HG02623 (cell line): ENCODE results near the gene RAB35.

Experiments
- ATAC-seq: cut with Tn5 transposase; IDR thresholded peaks from one replicate; pipeline ENCODE4 v1.9.1; 2021; ENCODE audit warnings: moderate library complexity; ENCODE audit not compliant: unreplicated experiment

RAB35 gene

GRCh38 chr12:120134307-120134980 is 17.9 kb upstream of the RAB35 start:
- no peak for ATAC-seq

GRCh38 chr12:120132863-120133385 is 16.4 kb upstream of the RAB35 start:
- ATAC-seq, result peak; percentile 81

- peak; percentile 3 for ATAC-seq
Measured at GRCh38 chr12:120132054-120132836, 15.7 kb upstream of the RAB35 start.

- ATAC-seq, result no peak
Measured at GRCh38 chr12:120131116-120131515, 14.6 kb upstream of the RAB35 start.

- no peak for ATAC-seq
Measured at GRCh38 chr12:120130011-120130410, 13.5 kb upstream of the RAB35 start.

GRCh38 chr12:120126635-120127005 is 10.1 kb upstream of the RAB35 start:
- ATAC-seq, result no peak

- ATAC-seq, result no peak
Measured at GRCh38 chr12:120125792-120126634, 9.5 kb upstream of the RAB35 start.

GRCh38 chr12:120125029-120125428 is 8.5 kb upstream of the RAB35 start:
- no peak for ATAC-seq

GRCh38 chr12:120121766-120122293 is 5.3 kb upstream of the RAB35 start:
- ATAC-seq, result peak; percentile 34

GRCh38 chr12:120121343-120121742 is 4.8 kb upstream of the RAB35 start:
- ATAC-seq, result no peak

- no peak for ATAC-seq
Measured at GRCh38 chr12:120119271-120119973, 2.9 kb upstream of the RAB35 start.

GRCh38 chr12:120118321-120119061 is 1.9 kb upstream of the RAB35 start:
- ATAC-seq, result no peak

- no peak for ATAC-seq
Measured at GRCh38 chr12:120117961-120118320, 1.4 kb upstream of the RAB35 start.

GRCh38 chr12:120116792-120117651 is 469 bp upstream of the RAB35 start:
- peak; percentile 50 for ATAC-seq

GRCh38 chr12:120115692-120116440 is 687 bp downstream of the RAB35 start:
- no peak for ATAC-seq

GRCh38 chr12:120115066-120115465 is 1.5 kb downstream of the RAB35 start:
- ATAC-seq, result no peak

- peak; percentile 51 for ATAC-seq
Measured at GRCh38 chr12:120110550-120111501, 5.7 kb downstream of the RAB35 start.
